Stimulated activated CD8-positive, alpha-beta memory T cell treated with anti-CD3 and anti-CD28 coated beads, Interleukin-7, amount 100 ng/mL, for 48 hours (primary cell): ENCODE measurements around the gene SUGCT.
"Not testable (repeated sequence)": the region's sequence is repeated elsewhere in the genome, so short reads cannot be mapped to it uniquely, and the experiment has no call there.

Experiments used
- DNase-seq, 2 donors: peaks; one replicate each; pipeline ENCODE4 v3.0.0-alpha.2; 2020; ENCODE audit warnings: low read depth in 1 of 2; ENCODE audit errors: extremely low read depth in 1 of 2

Gene SUGCT

DNA sequence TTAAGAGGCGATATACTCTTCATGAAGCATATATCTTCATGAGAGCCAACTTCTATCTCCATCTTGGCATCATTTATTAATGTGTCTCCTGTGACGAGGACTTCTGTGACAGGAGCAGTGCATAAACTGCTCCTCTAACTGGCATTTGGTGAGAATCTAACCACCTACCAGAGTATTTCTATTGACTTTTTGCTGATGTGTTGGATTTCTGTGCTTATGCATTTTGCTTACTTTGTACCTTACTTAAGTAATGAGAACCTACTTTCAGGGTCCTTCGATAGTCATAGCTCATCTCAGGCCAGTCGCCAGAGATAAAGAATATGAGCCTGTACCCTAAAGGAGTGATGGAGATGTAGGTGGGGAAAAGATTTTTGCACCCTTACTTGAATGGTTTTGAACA, 265.7 kb downstream of the SUGCT start:
- DNase-seq: no peak

DNA sequence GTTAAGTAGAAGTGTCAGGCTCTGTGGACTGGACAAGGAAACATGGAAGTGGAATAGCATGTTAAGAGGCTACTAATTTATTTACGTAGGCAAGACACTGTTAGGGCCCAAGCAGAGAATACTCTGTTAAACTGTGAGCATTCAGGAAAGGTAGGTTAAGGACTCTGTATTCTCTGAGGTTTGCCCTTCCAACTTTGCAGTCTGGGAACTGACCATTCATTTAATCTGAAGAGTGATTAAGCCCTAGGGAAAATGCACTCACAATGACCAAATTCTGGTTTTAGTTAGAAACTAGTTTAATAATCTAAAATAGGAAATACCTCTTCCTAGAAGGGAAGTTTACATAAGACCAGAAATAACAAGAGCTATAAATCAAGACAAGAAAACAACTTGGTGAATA, 266.6 kb downstream of the SUGCT start:
- no peak for DNase-seq

DNA sequence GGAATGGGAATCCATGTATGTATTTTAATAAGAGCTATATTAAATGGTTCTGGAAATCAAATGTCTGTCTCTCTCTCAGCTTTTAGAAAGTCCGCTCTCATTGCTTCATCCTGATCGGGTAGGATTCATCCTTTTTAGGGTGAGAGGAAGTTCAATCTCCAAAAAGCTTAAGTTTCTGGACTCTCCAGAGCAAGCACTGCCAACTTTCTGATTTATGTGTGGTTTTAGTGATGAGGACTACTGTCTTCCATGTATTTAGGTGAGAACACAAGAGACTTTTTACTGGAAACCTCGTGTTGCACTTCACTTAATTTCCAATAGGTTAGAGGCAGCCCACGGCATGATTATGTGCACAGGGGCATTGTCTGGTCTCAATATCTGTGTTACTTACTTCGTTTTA, 267.9 kb downstream of the SUGCT start:
- DNase-seq: no peak

DNA sequence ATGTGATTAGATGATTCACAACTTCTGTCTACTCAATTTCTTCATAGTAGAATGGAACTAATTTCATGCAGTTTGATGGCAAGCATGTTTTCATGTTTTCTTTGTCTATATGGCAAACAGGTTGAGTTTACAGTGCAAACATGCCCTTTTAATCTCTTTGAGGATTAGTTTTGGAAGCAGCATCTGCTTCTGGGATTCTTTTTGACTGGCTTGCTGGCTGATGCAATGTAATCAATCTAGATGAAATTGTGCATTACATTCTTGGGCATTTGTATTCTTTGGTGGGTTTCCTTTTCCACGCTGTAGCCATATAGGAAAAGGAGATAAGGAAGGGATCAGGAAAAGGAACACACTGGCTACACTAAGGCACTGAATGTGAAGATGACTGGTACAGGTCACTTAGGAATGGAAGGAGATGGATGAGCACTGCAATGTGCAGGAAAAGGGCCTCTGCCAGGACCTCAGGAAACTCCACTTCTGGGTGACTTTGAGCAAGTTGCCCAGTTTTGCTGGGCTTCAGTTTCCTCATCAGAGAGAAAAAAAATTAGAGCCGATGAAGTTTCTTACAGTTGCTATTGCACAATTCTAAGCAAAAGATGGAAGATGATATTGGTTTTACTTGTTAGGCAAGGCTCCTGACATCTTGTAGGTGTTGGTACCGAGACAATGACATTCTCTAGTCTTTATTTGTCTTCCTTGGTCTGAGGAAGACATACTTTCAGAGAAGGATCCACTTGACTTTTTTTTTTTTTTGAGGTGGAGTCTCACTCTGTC, 269.1 kb downstream of the SUGCT start:
- DNase-seq: no peak

DNA sequence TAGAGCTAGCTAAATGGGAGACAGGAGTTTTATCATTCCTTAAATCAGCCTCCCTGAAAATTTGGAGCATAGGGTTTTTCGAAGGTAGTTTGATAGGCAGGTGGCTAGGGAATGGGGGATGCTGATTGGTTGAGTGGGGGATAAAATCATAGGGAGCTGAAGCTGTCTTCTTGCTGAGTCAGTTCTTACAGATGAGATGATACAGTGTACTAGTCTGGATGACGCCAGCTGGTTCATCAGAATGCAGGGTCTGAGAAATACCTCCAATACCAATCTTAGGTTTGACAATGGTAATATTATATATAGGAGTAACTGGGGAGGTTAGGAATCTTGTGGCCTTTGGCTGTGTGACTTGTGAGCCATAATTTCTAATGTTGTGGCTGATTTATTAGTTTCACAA, 271.2 kb downstream of the SUGCT start:
- DNase-seq: no peak

DNA sequence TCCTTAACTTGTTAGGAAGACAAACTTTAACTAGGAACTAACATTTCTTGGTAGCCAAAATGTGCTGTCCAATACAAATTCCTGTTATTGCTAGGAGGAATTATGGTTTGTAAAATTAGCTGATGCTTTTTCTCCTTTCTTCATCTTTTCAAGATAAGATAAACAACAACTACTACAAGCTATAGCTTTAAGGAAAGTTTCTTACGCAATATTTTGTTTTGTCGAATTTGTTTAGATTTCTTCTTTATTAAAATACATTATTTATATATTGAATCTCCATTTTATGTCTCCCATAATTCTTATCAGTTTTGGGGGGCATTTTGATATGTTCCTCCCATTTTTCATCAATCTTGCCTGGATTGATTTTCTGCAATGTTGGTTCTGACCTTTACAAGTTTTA, 277.5 kb downstream of the SUGCT start:
- no peak for DNase-seq

DNA sequence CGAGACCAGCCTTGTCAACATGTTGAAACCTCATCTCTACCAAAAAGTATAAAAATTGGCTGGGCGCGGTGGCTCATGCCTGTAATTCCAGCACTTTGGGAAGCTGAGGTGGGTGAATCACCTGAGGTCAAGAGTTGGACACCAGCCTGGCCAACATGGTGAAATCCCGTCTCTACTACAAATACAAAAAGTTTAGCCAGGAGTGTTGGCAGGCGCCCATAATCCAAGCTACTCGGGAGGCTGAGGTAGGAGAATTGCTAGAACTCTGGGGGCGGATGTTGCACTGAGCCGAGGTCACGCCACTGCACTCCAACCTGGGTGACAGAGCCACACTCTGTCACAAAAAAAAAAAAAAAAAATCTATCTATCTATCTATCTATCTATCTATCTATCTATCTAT, 279.9 kb downstream of the SUGCT start:
- DNase-seq: not testable (repeated sequence)

DNA sequence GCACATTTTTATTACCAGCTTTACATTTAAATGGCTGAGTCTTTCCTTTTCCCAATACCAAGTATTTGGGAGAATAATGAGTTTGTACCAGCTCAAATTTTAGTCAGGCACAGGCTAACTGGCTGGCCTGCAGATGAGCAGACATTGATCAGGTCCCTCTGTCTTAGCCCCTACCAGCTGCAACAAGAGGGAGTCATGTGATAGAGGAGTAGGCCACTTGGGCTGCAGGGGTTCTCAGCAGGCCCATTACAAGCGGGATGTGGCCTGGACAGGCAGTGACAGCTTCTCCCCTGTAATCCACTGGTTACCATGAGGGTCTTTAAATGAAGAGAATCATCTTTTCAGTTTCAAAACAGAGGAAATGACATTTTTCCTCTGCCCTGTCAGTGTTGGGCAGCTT, 283.6 kb downstream of the SUGCT start:
- DNase-seq: no peak

DNA sequence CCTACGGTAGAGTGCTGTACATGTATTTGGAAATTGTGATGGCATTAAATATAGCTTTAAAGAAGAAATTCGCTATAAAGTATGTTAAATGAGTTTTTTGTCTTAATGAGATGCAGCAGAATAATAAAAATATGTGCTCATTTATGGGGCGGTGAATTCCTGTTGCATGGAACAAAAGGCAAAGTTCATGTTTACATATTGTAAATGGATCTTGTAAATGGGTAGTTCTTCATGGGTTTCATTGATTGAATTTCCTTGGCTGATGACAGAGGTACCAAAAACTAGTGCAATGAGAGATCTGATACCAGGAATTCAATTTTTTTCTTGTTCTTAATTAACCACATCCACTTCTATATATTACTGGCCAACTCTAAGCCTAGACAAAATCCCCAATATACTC, 284.2 kb downstream of the SUGCT start:
- DNase-seq: no peak

DNA sequence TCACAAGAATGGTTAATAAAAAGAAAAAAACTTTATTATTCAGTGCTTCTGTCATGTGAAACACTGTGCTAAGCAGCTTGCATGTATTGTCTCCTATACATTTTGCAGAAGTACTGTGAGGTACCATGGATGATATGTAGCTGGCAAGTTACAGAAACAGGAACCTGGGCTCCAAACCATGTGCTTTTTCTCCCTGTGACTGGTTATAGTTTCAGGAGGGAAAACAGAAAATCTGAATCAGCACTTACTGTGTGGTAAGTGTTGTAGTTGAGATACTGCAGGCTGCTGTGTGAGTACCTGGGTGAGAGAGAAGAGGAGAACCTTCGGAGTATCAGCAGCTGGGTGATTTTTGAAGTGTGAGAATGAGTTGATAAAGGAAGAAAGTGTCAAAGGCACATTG, 285.0 kb downstream of the SUGCT start:
- no peak for DNase-seq

DNA sequence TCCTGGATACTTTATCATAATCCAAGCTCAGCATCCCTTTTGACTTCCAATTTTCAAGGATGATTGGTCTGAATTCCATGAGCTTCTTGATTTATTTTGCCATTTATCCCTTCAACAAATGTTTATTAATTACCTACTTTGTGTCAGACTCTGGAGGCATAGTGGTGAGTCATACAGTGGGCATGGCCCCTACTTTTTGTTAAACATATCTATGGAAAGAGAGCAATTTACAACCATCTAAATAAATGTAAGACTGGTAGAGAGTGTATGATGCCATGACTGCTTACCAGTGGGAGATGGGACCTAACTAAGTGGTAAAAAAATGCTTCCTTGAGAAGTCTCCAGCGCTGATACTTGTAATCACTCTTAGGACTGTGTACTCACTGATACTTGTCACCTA, 286.6 kb downstream of the SUGCT start:
- no peak for DNase-seq

DNA sequence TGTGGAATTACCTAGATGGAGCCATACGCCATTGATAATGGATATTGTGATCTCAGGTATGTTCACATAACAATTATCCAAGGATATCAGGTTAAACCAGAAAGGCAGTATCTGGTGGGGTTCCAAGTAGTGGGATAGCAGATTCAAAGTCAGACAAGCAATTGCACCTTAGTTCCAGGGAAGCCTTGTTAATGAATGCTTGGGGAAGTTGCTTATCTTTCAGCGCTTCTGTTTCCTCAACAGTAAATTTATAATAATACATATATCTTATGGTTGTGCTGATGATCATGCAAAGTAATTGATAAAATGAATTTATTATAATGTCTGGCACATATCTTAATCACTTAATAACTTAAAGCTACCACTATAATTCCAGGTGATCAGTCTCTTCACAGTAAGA, 290.9 kb downstream of the SUGCT start:
- no peak for DNase-seq

DNA sequence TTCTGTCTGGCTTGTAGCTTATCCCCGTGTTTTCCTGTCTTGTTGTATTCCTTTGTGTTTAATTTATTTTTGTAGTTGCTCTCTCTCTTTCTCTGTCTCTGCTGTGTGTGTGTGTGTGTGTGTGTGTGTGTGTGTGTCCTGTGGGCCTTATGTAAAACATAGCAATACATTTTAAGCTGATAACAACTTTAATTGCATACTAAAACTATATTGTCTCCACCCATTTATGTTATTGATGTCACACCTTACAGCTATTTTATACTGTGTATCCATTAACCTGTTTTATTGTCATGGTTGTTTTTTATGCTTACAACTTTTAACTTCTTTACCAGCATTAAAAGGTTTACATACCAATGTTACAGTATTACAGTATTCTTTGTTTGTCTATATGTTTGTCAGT, 293.6 kb downstream of the SUGCT start:
- DNase-seq: no peak

DNA sequence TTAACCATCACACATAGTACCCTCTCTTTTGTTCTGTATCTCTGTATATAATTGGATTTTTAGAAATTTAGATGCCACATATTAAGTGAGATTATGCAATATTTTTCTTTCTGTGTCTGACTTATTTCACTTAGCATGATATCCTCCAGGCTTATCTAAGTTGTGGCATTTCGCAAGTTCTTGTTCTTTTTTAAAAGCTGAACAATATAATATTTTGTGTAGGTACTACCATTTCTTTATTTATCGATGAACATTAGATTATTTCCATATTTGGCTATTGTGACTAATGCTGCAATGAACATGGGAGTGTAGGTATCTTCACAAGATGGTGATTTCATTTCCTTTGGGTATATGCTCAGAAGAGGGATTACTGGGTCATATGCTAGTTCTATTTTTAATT, 295.0 kb downstream of the SUGCT start:
- DNase-seq: no peak

DNA sequence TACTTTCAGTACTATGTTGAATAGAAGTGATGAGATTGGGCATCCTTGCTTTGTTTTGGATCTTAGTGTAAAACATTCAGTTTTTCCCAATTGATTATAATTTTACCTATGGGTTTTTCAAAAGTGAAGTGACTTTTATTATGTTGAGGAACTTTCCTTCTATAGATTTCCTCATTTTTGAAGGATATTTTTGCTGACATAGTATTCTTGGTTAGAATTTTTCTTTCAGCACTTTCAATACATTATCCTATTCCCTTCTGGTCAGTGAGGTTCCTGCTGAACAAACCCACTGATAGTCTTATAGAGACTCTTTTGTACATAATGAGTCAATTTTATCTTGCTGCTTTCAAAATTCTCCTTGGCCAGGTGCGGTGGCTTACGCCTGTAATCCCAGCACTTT, 297.2 kb downstream of the SUGCT start:
- no peak for DNase-seq

DNA sequence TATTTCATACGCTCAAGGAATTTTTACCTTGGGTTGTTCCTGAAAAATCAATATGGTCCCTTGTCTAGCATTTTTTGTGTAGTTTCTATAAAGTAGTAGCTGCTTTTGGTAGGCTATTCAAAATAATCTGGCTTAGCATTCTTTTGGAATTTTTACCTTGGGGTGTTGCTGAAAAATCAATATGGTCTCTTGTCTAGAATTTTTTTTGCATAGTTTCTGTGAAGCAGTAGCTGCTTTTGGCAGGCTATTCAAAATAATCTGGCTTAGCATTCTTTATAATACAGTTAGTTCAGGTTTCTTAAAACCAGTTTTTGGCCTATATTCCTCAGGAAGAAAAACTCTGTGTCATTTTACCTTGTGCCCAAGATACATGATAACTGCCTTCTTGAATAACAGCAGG, 301.9 kb downstream of the SUGCT start:
- no peak for DNase-seq

DNA sequence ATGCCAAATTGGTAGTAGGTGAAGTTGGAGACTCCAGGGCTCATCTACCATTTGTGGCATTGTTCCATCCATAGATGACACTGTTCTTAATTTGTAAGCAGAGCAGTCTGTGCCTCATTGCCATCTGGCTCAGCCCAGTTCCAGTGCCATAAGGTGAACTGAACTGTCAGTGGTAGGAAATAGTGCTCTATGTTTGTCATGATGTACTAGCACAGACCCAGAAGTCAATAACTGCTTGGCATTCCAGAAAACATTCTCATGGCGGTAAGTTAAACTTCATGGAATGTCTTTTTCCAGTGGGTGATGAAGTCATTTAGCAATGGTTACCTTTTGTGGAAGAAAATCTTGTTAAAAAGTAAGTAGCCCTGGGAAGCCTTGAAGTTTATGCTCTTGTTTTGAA, 302.7 kb downstream of the SUGCT start:
- no peak for DNase-seq

DNA sequence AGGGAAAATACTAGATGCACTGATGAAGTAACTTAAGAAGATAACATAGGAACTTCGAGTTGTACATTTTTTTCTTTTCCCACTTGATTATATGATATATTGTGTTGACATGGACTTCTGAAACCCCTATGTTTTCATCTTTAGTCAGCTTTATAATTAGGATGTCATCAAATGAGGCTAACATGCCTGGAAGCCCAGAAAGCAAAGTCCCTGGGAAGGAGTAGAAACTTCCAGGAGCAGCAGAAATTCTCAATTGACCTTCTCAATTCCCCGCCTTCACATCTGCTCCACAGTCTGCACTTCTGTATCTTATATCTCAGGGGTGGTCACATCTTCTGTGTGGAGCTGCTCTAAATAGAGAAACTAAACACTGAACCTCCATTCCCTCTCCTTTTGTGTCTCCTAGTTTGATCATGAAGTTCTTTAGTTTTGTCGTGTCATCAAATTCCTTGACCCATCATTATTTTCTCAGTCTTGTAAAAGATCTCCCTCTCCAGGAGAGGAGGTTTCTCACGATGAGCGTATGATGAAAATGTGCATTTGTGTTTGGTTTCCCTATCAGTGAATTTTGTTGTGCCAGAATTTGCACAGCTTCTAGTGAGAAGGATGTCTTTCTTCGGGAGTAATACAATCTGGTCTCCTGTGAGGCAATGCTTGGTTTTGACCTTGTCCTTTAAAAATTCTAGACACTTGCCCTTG, 303.3 kb downstream of the SUGCT start:
- DNase-seq: no peak

DNA sequence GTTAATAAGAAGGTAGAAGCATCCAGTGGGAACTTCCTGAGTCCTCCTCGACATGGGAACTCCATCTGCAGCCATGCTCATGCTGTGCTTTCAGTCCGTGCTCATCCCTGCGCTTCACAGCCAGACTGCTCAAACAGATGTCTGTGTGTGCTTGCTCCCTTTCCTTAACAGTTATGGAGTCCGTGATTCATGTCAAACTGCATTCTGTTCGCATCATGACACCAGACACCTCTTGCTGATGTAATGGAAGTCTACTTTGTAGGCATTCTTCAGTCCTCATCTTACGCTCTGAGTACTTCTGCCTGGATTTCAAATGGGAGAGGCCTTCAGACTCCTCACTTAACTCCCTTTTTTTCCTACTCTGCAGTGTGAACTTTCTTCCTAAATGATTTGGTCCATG, 304.9 kb downstream of the SUGCT start:
- no peak for DNase-seq

DNA sequence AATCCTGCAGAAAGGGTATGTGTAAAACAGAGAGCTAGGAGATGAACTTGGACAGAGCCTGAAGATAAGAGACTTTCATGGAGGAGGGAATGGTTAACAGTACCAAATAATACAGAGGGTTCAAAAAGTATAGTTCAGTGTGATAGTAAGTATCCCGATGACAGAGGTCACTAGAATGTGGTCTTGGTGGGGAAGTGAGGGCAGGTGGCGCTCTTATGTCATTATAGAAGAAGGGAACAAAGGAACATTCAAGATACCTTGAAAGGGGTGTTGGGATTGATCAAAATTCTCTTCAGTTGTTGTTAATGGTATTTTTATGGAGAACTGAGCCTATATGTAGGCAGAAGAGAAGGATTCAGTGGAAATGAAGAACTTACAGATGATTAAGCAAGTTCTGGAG, 312.5 kb downstream of the SUGCT start:
- no peak for DNase-seq

DNA sequence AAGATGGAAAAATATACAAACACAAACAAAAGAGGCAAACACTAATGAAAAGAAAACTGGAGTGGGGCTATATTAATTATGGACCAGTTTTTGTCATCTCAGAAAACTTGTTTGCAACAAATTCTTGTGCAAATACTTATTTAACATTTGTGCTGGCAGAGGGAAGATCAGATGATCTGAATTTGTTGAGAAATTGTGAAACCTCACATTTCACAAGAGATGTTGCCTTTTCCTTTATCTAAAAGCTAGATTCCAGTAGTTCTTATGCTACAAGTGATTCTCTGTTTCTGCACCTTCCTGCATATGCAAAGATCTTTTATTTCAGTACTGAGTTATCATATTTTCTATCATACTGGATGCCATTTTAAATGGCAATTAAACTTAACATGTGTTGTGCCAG, 320.7 kb downstream of the SUGCT start:
- DNase-seq: no peak

DNA sequence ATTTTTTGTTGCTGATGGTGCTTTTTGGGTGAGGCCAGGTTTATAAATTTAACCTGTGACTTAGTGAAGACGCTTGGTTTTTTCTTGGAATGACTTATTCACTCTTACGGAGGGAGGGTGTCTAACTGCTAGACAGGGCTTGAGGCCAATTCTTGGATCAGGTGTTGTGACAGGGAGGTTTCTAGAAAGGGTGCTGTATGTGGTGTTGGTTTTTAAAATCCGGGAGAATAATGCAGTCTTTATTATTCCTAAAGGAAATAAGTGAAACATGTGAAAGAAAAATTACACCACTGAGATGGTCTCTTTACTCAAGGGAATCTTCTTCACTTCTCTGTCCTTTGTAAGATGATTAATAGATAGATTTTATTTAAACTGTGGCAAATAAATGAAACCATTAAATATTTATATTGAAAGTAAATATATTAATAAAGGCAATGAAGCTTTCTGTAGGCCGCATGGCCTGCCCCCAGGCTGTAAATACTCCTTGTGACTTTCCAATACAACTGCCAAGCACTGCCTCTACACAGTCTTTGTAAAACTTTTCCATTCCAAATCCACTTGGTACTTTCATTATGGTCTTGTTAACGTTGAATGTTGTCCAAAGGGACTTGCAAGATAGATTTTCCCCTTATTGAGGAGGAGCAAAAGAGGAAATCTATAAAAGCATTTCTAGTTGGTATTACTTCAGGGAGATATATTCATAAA, 323.1 kb downstream of the SUGCT start:
- no peak for DNase-seq
